B cell (primary cell): Measurements from ENCODE around the gene RTBDN. TPM values are rescaled to one million over a fixed set of nuclear protein-coding genes. Genes with fewer than 3 reads are reported as not detected.
"Not testable (repeated sequence)": the region's sequence is repeated elsewhere in the genome, so short reads cannot be mapped to it uniquely, and the experiment has no call there.

ENCODE experiments used
- ATAC-seq: fragments of 200-7000 bp; cut with Tn5 transposase; one replicate; pipeline ENCODE4 v1.10.0; 2021; ENCODE audit warnings: low read depth, mild to moderate bottlenecking, moderate number of reproducible peaks, moderate library complexity
- CTCF ChIA-PET: fragments of 350-600 bp; sonication (Branson Sonifier 250); formaldehyde crosslinking; loops from one replicate; lab custom pipeline; 2021; ENCODE audit warnings: antibody characterized with exemption, inconsistent platforms; lab: Charles Lee
- POLR2A ChIA-PET: fragments of 350-600 bp; sonication (Branson Sonifier 250); formaldehyde crosslinking; loops from one replicate; lab custom pipeline; 2021; ENCODE audit warnings: antibody characterized with exemption; lab: Charles Lee
- DNase-seq: peaks from one replicate; pipeline ENCODE4 v3.0.0; 2013
- H2AFZ ChIP-seq: 2 replicates; pipeline ENCODE4 v1.6.1; 2012; ENCODE audit warnings: mild to moderate bottlenecking, low read depth, low read length; ENCODE audit not compliant: insufficient read depth, poor library complexity, severe bottlenecking
- H3K27ac ChIP-seq, 2 donors: 1 replicate in 1 of 2; 2 replicates in 1 of 2; pipeline ENCODE4 v1.5.1; 2012 to 2013; ENCODE audit warnings: low read length in 2 of 2, mild to moderate bottlenecking in 2 of 2, moderate library complexity in 1 of 2
- H3K27me3 ChIP-seq, 4 experiments: fragments of 200-600 bp in 1 of 4; sonication (generic) in 1 of 4; replicated peaks in 1 of 4; 1 replicate in 2 of 4; 2 replicates in 2 of 4; pipeline versions ENCODE4 v1.6.1 to v1.7.0; 2013 to 2016; ENCODE audit warnings: low read length in 3 of 4, mild to moderate bottlenecking in 2 of 4, mixed read lengths in 1 of 4, moderate library complexity in 1 of 4; ENCODE audit not compliant: insufficient read depth in 4 of 4, control insufficient read depth in 3 of 4; ENCODE audit errors: control extremely low read depth in 1 of 4
- H3K36me3 ChIP-seq, 2 experiments: replicated peaks in 1 of 2; 1 replicate in 1 of 2; 2 replicates in 1 of 2; pipeline versions ENCODE4 v1.6.1 to v1.7.1; 2013; ENCODE audit warnings: low read length in 1 of 2; ENCODE audit not compliant: insufficient read depth in 2 of 2, control insufficient read depth in 1 of 2; ENCODE audit errors: control extremely low read depth in 1 of 2, extremely low read depth in 1 of 2
- H3K4me1 ChIP-seq, 2 donors: fragments of 200-600 bp in 1 of 2; sonication (generic) in 1 of 2; 1 replicate in 1 of 2; 2 replicates in 1 of 2; pipeline versions ENCODE4 v1.5.1 to v1.6.1; 2013 to 2017; ENCODE audit warnings: low read length in 2 of 2; ENCODE audit not compliant: control insufficient read depth in 2 of 2, insufficient read depth in 2 of 2
- H3K4me2 ChIP-seq: replicated peaks from 2 replicates; pipeline ENCODE3; 2012; ENCODE audit warnings: mild to moderate bottlenecking, low read depth, low read length; ENCODE audit not compliant: poor library complexity, severe bottlenecking
- H3K4me3 ChIP-seq, 5 experiments: fragments of 200-600 bp in 1 of 5; sonication (generic) in 1 of 5; 1 replicate in 3 of 5; 2 replicates in 2 of 5; pipeline versions ENCODE4 v1.5.1 to v1.7.0; 2011 to 2016; ENCODE audit warnings: low read length in 4 of 5, mild to moderate bottlenecking in 4 of 5, low read depth in 2 of 5, control low read depth in 1 of 5, moderate library complexity in 1 of 5; ENCODE audit not compliant: insufficient read depth in 1 of 5; ENCODE audit errors: control extremely low read depth in 1 of 5, extremely low read depth in 1 of 5
- H3K79me2 ChIP-seq: fragments of 200-600 bp; sonication (generic); one replicate; pipeline ENCODE4 v1.6.0; 2016; ENCODE audit warnings: low read length; ENCODE audit not compliant: control insufficient read depth, insufficient read depth
- H3K9ac ChIP-seq: fragments of 200-600 bp; sonication (generic); 2 replicates; pipeline ENCODE4 v1.6.1; 2017; ENCODE audit warnings: mild to moderate bottlenecking, low read length, moderate library complexity
- H3K9me3 ChIP-seq, 3 donors: one replicate each; pipeline versions ENCODE4 v1.6.1 to v1.7.1; 2013; ENCODE audit warnings: low read length in 2 of 3; ENCODE audit not compliant: control insufficient read depth in 2 of 3, insufficient read depth in 1 of 3; ENCODE audit errors: control extremely low read depth in 1 of 3
- H4K20me1 ChIP-seq: 2 replicates; pipeline ENCODE4 v1.6.0; 2012; ENCODE audit warnings: mild to moderate bottlenecking, low read length; ENCODE audit not compliant: insufficient read depth, control insufficient read depth, poor library complexity, severe bottlenecking
- H3K27ac Mint-ChIP-seq: one replicate; pipeline ENCODE4 v1.8.0; 2021; ENCODE audit warnings: mixed read lengths
- H3K27me3 Mint-ChIP-seq: one replicate; pipeline ENCODE4 v1.8.0; 2021; ENCODE audit warnings: mixed read lengths
- H3K4me1 Mint-ChIP-seq: one replicate; pipeline ENCODE4 v1.8.0; 2021; ENCODE audit warnings: mixed read lengths
- H3K4me3 Mint-ChIP-seq: one replicate; pipeline ENCODE4 v1.8.0; 2021; ENCODE audit warnings: mixed read lengths
- H3K9me3 Mint-ChIP-seq: one replicate; pipeline ENCODE4 v1.8.0; 2022; ENCODE audit warnings: mixed read lengths; ENCODE audit not compliant: insufficient read depth
- WGBS: methylation state at CpG from one replicate; pipeline ENCODE4 v1.1.5; 2013; ENCODE audit warnings: missing lambda C conversion rate; ENCODE audit not compliant: insufficient coverage; 5-methylcytosine and 5-hydroxymethylcytosine counted together
- intact Hi-C: fragments of 100-400 bp; cut with micrococcal nuclease; formaldehyde crosslinking; loops from one replicate; pipeline ENCODE4 v1.10.0; 2022
- polyA plus RNA-seq: library from polyadenylated mRNA; depleted of rRNA; stranded (reverse); fragments of >200 nt; gene quantifications from 2 replicates; pipeline ENCODE4 v1.2.3, GENCODE V29; 2012
- total RNA-seq, 2 donors: library from RNA; stranded (reverse); fragments of 120-200 nt in 1 of 2; gene quantifications; 1 replicate in 1 of 2; 2 replicates in 1 of 2; pipeline versions ENCODE4 v1.2.3 to v1.2.4, GENCODE V29; 2013 to 2022

RTBDN gene
- total and polyA plus RNA-seq, 2 donors (not counting 1 experiment from before 2014, with no cell fraction given), result not detected

DNA sequence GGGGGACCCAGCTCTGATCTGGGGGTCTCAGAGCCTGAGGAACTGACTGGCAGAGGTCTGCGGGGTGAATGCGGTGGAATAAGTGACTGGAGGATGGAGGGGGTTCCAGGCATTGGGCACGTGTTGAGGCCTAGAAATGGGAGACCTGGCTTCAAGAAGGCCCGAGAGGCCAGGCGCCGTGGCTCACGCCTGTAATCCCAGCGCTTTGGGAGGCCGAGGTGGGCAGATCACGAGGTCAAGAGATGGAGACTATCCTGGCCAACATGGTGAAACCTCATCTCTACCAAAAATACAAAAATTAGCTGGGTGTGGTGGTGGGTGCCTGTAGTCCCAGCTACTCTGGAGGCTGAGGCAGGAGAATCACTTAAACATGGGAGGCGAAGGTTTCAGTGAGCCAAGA, 16.6 kb downstream of the RTBDN start:
- H3K4me3 ChIP-seq, H3K27ac ChIP-seq, H3K79me2 ChIP-seq, H3K9me3 Mint-ChIP-seq, H3K4me1 Mint-ChIP-seq, intact Hi-C loops, H3K27me3 ChIP-seq, DNase-seq, H3K9ac ChIP-seq, H3K4me2 ChIP-seq, H2AFZ ChIP-seq, H3K9me3 ChIP-seq, POLR2A ChIA-PET, H3K36me3 ChIP-seq, H3K4me1 ChIP-seq, H3K4me3 Mint-ChIP-seq, H4K20me1 ChIP-seq, H3K27ac Mint-ChIP-seq, ATAC-seq, H3K27me3 Mint-ChIP-seq: not testable (repeated sequence)
- 97% methylated on average over 9 of the region's 11 CpGs for WGBS
- CTCF ChIA-PET, result interaction anchor here (0.7 to 1.2 kb wide), 4 partner anchors 9 to 65 kb away, joined by 3 to 6 read pairs (median 4); no protein-coding TSS in a partner anchor

DNA sequence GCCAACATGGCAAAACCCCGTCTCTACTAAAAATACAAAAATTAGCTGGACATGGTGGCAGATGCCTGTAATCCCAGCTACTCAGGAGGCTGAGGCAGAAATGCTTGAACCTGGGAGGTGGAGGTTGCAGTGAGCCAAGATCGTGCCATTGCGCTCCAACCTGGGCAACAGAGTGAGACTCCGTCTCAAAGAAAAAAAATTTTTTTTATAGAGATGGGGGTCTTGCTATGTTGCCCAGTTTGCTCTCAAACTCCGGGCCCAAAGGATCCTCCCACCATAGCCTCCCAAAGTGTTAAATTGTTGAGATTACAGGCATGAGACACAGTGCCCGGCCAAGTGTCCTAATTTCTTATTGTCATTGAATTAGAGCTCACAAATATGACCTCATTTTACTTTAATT, 17.2 kb downstream of the RTBDN start:
- CTCF ChIA-PET, result interaction anchor here (1.1 to 1.2 kb wide), 2 partner anchors 23 to 30 kb away, joined by 3 to 6 read pairs; no protein-coding TSS in a partner anchor
- H3K4me1 ChIP-seq, H3K27me3 ChIP-seq, H2AFZ ChIP-seq, intact Hi-C loops, POLR2A ChIA-PET, H3K4me3 ChIP-seq, H4K20me1 ChIP-seq, H3K4me3 Mint-ChIP-seq, H3K4me2 ChIP-seq, DNase-seq, H3K27ac Mint-ChIP-seq, H3K79me2 ChIP-seq, H3K36me3 ChIP-seq, ATAC-seq, H3K9me3 Mint-ChIP-seq, H3K9ac ChIP-seq, H3K27me3 Mint-ChIP-seq, H3K27ac ChIP-seq, H3K9me3 ChIP-seq, H3K4me1 Mint-ChIP-seq: not testable (repeated sequence)
- 100% methylated on average over 1 of the region's 6 CpGs for WGBS
